HG03460 (cell line): Measurements from ENCODE around the gene LIPC.

Experiments used
- ATAC-seq: cut with Tn5 transposase; IDR thresholded peaks from one replicate; pipeline ENCODE4 v1.9.1; 2021; ENCODE audit not compliant: unreplicated experiment

Gene LIPC

GRCh38 chr15:58405865-58406264 lies 25.9 kb upstream of the LIPC start:
- no peak for ATAC-seq

GRCh38 chr15:58406811-58407210 lies 25.0 kb upstream of the LIPC start:
- ATAC-seq: no peak

GRCh38 chr15:58407236-58407775 lies 24.5 kb upstream of the LIPC start:
- ATAC-seq: no peak

DNA sequence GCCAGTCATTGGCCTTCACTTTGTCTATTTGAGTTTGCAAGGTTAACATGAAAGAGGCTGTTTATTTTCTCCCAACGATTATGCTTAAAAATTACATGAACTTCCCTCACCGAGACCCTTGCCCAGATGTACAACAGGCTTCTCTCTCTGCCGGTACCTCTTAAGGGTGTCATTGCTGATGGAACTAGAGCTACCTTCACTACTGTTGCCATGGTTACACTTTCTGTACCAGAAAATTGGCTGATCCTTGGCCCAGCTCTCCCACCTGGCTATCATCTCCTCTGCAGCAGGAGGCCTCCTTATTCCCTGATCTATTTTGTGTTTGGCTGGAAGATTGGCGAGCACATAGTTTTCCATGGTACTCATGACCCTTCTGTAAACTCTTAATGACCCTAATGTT lies 24.0 kb upstream of the LIPC start:
- ATAC-seq: no peak

DNA sequence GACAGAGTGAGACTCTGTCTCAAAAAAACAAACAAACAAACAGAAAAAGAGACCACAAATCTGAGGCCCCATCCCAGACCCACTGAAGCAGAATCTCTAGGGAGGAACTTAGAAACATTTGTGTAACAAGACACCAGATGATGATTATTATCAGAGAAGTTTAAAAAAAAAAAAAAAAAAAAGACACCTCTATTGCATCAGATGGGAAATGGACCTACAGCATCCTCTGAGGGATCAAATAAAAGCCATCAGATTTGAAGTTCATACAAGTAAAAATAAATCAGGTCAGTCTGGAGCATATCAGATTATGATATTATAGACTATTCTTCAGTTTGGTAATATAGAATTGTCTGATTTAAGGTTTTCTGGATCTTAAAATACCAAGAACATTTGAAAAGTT lies 21.9 kb upstream of the LIPC start:
- no peak for ATAC-seq

GRCh38 chr15:58410353-58410752 lies 21.4 kb upstream of the LIPC start:
- no peak for ATAC-seq

DNA sequence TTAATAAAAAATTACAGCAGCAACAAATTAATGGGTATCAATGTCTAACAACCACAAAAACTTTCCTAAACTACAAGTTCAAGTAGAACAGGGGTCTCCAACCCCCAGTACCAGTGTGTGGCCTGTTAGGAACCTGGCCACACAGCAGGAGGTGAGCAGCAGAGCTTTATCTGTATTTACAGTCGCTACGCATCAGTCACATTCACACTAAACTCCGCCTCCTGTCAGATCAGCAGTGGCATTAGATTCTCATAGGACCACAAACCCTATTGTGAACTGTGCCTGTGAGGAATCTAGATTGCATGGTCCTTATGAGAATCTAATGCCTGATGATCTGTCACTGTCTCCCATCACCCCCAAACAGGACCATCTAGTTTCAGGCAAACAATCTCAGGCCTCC lies 18.5 kb upstream of the LIPC start:
- ATAC-seq: no peak

GRCh38 chr15:58415636-58416035 lies 16.2 kb upstream of the LIPC start:
- ATAC-seq: no peak

DNA sequence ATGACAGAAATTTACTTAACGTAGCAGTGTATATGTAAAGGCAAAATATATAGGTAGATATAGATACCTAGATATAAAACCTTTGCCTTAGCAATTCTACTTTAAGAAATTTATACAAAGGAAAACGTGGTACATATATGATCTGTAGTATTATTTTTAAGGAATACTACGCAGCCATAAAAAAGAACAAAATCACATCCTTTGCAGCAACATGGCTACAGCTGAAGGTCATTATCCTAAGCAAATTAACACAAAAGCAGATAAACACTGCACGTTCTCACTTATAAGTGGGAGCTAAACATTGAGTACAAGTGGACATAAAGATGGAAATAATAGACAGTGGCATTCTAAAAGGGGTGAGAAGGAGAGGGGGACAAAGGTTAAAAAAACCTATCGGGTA lies 14.8 kb upstream of the LIPC start:
- no peak for ATAC-seq

GRCh38 chr15:58418135-58418534 lies 13.7 kb upstream of the LIPC start:
- ATAC-seq: no peak

- ATAC-seq: no peak
Observed at GRCh38 chr15:58419803-58420524, 11.8 kb upstream of the LIPC start.

DNA sequence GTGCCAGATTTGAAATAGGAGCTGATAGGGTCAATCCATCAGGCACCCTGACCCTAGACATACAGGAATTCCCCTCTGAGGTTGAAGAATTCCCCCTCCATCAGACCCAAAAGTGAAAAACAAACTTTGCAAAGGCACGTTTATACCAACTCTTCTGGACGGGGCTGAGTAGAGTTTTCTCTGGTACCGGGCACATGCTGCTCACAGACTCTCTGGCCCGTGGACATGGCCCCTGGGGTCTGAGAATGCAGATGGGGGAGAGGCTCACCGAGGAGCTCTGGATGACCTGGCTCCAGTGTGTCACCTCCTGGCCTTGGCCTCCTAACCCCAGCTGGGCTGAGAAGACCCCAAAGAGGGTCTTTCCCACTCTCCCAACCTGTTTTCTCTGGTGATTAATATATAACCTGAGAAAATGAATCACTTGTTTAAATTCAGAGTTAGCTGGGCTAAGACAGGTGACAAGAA lies 11.2 kb upstream of the LIPC start:
- no peak for ATAC-seq

- no peak for ATAC-seq
Observed at GRCh38 chr15:58423205-58423604, 8.6 kb upstream of the LIPC start.

DNA sequence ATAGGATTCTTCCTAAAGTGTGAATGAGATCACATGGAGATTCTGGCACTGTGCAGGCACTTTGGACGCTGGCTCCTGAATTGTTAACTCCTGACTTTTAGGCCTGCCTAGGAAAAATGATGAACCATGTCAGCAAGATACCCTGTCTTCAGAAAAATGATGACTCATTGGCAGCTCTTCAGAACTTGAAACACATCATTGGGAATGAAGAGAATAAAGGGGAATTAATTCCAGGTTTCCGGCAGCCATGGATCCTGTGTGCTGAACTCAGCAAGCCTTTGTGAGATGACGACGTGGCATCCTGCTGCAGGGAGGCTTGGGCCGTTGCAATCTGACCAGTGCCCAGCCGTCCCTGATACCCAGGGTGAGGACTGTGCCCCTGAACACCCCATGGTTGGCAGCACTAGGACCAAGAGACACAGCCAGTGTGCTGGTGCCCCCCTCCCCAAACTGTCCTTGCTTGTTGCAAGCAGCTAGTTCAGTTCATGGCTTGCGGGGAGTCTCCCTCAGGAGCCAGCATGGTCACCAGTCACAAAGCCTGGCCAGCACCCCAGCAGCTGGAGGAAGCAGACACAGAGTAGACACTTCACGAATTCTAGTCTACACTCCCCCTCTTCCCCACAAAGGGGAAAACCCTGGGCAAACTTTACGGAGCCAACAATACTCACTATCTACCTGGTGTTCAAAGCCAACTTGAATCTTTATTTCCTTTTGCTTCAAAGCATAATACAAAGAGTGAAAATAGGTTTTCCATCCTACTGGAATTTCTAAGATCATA lies 7.8 kb upstream of the LIPC start:
- no peak for ATAC-seq

GRCh38 chr15:58424722-58425121 lies 7.1 kb upstream of the LIPC start:
- no peak for ATAC-seq

- ATAC-seq: no peak
Observed at GRCh38 chr15:58425185-58425584, 6.6 kb upstream of the LIPC start.

DNA sequence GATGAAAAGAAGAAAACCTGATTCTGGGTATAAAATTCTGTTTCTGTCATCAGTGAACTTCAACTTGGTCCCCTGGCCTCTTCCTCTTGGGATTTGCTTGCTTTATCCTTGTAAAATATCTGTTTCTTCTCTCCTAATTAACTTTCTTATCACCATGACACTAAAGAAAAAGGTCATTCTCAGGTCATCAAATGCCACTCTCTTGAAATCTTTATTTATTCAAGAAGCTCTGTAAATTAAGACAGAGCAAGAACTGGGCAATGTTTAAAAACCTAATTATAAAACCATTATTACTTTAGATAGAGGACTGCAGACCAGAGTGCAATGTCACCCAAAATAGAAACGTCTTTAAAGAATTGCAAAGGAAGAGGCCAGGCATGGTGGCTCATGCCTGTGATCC lies 6.0 kb upstream of the LIPC start:
- ATAC-seq: no peak

GRCh38 chr15:58426501-58426900 lies 5.3 kb upstream of the LIPC start:
- no peak for ATAC-seq

GRCh38 chr15:58427987-58428386 lies 3.8 kb upstream of the LIPC start:
- ATAC-seq: no peak

DNA sequence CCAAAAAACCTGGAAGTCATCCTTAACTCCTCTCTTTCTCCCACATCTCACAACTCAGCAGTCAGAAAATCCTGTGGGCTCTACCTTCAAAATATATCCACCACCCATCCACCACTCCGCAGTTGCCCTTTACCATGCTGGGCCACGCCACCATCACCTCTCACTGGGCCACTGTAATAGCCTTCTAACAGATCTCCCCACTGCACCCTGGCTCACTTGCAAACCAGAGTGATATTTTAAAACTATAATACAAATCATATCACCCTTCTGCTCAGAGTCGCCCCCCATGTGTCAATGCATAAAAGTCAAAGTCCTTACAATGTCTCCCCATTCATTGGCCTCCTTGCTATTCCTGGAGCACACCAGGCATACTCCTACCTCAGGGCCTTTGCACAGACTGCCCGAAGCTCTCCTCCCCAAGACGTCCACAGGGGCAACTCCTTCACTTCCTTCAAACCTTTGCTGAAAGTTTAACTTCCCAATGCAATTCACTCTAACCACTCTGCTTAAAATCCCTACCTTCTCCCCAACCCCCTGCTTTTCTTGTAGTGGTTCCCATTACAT lies 1.5 kb upstream of the LIPC start:
- ATAC-seq: no peak

- no peak for ATAC-seq
Observed at GRCh38 chr15:58432401-58432800, 610 bp downstream of the LIPC start.
